ENCODE results near the gene JAKMIP3.

JAKMIP3 gene

DNA sequence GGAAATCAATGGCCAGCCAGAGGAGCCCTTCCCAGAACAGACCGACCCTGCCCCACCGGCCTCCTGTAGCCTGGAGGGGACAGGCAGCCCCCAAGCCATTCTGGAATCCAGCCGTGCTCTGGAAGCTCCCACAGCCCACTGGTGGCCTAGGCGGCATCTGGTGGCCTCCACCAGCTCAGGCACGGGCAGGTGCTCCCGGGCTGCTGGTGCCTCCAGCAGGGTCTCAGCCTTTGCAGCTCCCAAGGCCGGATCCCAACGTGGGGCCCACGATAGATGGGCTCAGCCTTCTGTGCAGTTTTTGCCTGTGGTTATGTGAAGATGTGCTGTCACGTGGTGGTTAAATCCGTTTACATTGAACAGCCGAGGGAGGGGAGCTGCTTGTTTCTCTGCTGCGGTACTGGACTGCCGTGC lies 44.4 kb downstream of the JAKMIP3 start (continued):
- TF ChIP-seq ZNF221 (tag by site-specific recombination; IDR thresholded peaks at IDR 0.05; ENCODE audit: borderline replicate concordance) (no peak), ZNF837 (tag by site-specific recombination; IDR thresholded peaks at IDR 0.05) (no peak)
- TF ChIP-seq, protein P1, sequence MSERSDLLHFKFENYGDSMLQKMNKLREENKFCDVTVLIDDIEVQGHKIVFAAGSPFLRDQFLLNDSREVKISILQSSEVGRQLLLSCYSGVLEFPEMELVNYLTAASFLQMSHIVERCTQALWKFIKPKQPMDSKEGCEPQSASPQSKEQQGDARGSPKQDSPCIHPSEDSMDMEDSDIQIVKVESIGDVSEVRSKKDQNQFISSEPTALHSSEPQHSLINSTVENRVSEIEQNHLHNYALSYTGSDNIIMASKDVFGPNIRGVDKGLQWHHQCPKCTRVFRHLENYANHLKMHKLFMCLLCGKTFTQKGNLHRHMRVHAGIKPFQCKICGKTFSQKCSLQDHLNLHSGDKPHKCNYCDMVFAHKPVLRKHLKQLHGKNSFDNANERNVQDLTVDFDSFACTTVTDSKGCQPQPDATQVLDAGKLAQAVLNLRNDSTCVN (tag by site-specific recombination; optimal IDR thresholded peaks at IDR 0.05): no peak

DNA sequence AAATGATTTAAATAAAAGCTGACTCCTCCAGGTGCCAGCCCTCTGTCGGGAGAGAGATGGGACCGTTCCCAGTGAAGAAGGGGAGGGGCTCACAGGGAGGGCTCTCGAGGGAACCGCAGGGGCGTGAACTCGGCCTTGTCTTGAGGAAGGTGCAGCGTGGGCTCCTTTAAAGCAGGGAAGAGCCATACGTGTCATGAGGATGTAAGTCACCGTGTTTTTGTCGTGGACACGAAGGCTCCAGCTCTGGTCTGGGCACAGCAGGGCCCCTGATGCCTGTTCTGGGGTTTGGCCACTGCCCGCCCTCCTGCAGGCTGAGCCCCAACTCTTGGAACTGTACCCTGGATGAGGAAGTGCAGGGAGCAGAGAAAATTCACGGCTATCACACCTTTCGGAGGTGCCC lies 45.0 kb downstream of the JAKMIP3 start:
- Histone ChIP-seq H3K4me3 (ENCODE audit: low read depth, low read length) (no peak overlapping the region), H3K4me1 (ENCODE audit: control insufficient read depth, insufficient read depth, low read length) (no peaks in the 10 kb centered on the region), H3K36me3 (ENCODE audit: control insufficient read depth in 2 of 2, insufficient read depth in 1 of 2, low read length in 2 of 2) (no peaks in the 10 kb centered on the region), H3K27ac (ENCODE audit: extremely low read depth, low read depth, low read length) (no peak overlapping the region), H3K9me3 (ENCODE audit: control insufficient read depth, insufficient read depth, low read depth, low read length) (no peaks in the 10 kb centered on the region)
- ChIA-PET CTCF (no interaction called here), POLR2A (no interaction called here)
- TF ChIP-seq SP3 (tag by site-specific recombination; IDR thresholded peaks at IDR 0.05): no peak
- TF ChIP-seq EGR2 (tag by site-specific recombination; IDR thresholded peaks at IDR 0.05; ENCODE audit: low read depth): no peak
- TF ChIP-seq ZSCAN23 (tag by site-specific recombination; IDR thresholded peaks at IDR 0.05): no peak
- TF ChIP-seq KLF7 (tag by site-specific recombination; IDR thresholded peaks at IDR 0.05; ENCODE audit: borderline replicate concordance): no peak
- TF ChIP-seq TRIM28 (IDR thresholded peaks at IDR 0.05; ENCODE audit: borderline replicate concordance, low read length): no peak
- TF ChIP-seq ZNF600 (tag by site-specific recombination; IDR thresholded peaks at IDR 0.05): no peak
- TF ChIP-seq ZNF548 (tag by site-specific recombination; IDR thresholded peaks at IDR 0.05): no peak
- TF ChIP-seq, protein P2, sequence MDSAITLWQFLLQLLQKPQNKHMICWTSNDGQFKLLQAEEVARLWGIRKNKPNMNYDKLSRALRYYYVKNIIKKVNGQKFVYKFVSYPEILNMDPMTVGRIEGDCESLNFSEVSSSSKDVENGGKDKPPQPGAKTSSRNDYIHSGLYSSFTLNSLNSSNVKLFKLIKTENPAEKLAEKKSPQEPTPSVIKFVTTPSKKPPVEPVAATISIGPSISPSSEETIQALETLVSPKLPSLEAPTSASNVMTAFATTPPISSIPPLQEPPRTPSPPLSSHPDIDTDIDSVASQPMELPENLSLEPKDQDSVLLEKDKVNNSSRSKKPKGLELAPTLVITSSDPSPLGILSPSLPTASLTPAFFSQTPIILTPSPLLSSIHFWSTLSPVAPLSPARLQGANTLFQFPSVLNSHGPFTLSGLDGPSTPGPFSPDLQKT (IDR thresholded peaks at IDR 0.05; ENCODE audit: borderline replicate concordance, low read depth, low read length): no peak
- no peak for TF ChIP-seq ZNF354C (tag by site-specific recombination; IDR thresholded peaks at IDR 0.05; ENCODE audit: borderline replicate concordance, low read depth)
- no peak for TF ChIP-seq ZNF175 (tag by site-specific recombination; IDR thresholded peaks at IDR 0.05)
- TF ChIP-seq, protein P3, sequence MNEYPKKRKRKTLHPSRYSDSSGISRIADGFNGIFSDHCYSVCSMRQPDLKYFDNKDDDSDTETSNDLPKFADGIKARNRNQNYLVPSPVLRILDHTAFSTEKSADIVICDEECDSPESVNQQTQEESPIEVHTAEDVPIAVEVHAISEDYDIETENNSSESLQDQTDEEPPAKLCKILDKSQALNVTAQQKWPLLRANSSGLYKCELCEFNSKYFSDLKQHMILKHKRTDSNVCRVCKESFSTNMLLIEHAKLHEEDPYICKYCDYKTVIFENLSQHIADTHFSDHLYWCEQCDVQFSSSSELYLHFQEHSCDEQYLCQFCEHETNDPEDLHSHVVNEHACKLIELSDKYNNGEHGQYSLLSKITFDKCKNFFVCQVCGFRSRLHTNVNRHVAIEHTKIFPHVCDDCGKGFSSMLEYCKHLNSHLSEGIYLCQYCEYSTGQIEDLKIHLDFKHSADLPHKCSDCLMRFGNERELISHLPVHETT (tag by site-specific recombination; IDR thresholded peaks at IDR 0.05): no peak
- no peak for TF ChIP-seq ZSCAN16 (tag by site-specific recombination; IDR thresholded peaks at IDR 0.05)
- TF ChIP-seq ZNF791 (tag by site-specific recombination; IDR thresholded peaks at IDR 0.05): no peak

DNA sequence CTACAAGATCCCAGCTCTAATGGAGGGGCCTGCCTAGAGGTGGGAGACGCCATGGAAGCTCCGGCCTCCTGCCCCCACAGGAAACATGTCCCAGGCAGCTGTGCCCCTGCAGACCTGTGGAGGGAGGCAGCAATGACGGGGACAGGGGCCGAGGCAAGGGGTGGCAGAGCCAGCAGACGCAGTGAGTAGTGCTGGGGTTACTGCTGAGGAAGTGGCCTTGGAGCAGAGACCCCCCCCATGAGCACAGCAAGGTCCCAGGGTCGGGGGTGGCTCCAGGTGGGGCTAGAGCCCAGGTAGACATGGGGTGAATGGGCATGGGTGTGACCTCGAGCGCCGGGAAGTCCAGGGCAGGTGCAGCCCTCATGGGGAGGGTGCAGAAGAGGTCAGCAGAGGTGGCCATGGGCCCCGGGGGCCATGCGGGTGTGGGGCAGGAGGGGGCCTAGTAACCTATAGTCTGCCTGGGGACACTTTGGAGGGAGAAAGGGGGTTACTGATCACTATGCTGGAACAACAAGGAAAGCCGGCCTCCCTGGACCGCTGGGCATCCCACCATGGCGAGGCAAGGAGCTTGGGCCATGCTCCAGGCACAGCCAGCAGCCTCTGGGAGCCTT lies 45.5 kb downstream of the JAKMIP3 start:
- Histone ChIP-seq H3K9me3 (ENCODE audit: control insufficient read depth, insufficient read depth, low read depth, low read length) (no peaks in the 10 kb centered on the region), H3K4me1 (ENCODE audit: control insufficient read depth, insufficient read depth, low read length) (no peaks in the 10 kb centered on the region), H3K4me3 (ENCODE audit: low read depth, low read length) (no peak overlapping the region), H3K36me3 (ENCODE audit: control insufficient read depth in 2 of 2, insufficient read depth in 1 of 2, low read length in 2 of 2) (no peaks in the 10 kb centered on the region), H3K27ac (ENCODE audit: extremely low read depth, low read depth, low read length) (no peak overlapping the region)
- CTCF ChIA-PET: no interaction called here
- POLR2A ChIA-PET: no interaction called here
- TF ChIP-seq ZNF221 (tag by site-specific recombination; IDR thresholded peaks at IDR 0.05; ENCODE audit: borderline replicate concordance) (no peak), KLF8 (tag by site-specific recombination; IDR thresholded peaks at IDR 0.05) (no peak), ZNF626 (tag by site-specific recombination; IDR thresholded peaks at IDR 0.05) (no peak)
- TF ChIP-seq, protein P4, sequence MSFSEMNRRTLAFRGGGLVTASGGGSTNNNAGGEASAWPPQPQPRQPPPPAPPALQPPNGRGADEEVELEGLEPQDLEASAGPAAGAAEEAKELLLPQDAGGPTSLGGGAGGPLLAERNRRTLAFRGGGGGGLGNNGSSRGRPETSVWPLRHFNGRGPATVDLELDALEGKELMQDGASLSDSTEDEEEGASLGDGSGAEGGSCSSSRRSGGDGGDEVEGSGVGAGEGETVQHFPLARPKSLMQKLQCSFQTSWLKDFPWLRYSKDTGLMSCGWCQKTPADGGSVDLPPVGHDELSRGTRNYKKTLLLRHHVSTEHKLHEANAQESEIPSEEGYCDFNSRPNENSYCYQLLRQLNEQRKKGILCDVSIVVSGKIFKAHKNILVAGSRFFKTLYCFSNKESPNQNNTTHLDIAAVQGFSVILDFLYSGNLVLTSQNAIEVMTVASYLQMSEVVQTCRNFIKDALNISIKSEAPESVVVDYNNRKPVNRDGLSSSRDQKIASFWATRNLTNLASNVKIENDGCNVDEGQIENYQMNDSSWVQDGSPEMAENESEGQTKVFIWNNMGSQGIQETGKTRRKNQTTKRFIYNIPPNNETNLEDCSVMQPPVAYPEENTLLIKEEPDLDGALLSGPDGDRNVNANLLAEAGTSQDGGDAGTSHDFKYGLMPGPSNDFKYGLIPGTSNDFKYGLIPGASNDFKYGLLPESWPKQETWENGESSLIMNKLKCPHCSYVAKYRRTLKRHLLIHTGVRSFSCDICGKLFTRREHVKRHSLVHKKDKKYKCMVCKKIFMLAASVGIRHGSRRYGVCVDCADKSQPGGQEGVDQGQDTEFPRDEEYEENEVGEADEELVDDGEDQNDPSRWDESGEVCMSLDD (tag by site-specific recombination; IDR thresholded peaks at IDR 0.05): no peak

All from HEK293 (cell line).